Effector CD4-positive, alpha-beta T cell (primary cell): Measurements from ENCODE around the gene FAM50A.

ENCODE experiments used
- DNase-seq: peaks from one replicate; pipeline ENCODE4 v3.0.0-alpha.2; 2020

The FAM50A gene

DNA sequence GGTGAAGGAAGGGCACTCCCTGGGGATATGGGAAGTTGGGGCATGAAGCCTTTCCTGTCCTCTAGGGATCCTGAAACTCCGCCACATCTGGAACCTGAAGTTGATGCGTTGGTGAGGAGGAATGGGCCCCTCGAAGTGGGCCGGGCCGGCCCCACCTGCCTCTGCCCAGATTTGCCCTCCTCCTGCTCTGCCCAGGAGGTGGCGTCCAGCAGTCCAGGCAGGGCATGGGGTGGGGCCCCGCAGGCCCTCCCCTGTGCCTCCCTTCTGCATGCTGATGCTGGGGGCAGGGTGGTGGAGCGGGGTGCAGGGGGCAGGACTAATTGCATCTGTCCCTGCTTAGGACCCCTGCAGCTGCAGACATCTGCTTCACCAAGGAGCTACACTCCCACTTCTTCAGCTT, 30.8 kb upstream of the FAM50A start:
- DNase-seq: no peak

- DNase-seq: no peak
Measured at GRCh38 chrX:154417157-154417556, 26.8 kb upstream of the FAM50A start.

GRCh38 chrX:154419189-154419588, 24.8 kb upstream of the FAM50A start:
- DNase-seq: no peak

- no peak for DNase-seq
Measured at GRCh38 chrX:154419688-154420401, 24.1 kb upstream of the FAM50A start.

- no peak for DNase-seq
Measured at GRCh38 chrX:154420402-154420756, 23.6 kb upstream of the FAM50A start.

- DNase-seq: no peak
Measured at GRCh38 chrX:154426916-154427770, 16.8 kb upstream of the FAM50A start.

- DNase-seq: peak; percentile 79
Measured at GRCh38 chrX:154428176-154429171, 15.5 kb upstream of the FAM50A start, which contains the start of gene ATP6AP1. Gene ATP6AP1 (plus strand): TSS chrX:154428677. CDS start chrX:154428693, 16 bp downstream.

DNA sequence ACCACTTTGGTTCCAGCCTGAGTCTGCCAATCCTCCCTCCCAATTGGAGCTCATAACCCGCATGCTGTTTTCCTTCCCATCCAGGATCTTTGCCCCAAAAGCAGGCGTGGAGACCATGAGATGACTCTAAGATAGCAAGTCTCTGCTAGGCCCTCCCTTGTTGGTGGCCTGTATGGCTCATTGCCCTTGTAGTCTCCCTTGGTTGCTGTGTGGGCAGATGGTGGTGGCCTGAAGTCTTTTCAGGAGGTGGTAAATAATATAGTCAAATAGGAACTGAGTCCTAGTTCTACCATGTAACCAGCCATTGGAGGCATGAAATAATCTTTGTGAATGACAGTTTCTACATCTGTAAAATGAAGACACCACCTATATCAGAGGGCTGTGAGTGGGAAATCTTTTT, 14.2 kb upstream of the FAM50A start:
- no peak for DNase-seq

DNA sequence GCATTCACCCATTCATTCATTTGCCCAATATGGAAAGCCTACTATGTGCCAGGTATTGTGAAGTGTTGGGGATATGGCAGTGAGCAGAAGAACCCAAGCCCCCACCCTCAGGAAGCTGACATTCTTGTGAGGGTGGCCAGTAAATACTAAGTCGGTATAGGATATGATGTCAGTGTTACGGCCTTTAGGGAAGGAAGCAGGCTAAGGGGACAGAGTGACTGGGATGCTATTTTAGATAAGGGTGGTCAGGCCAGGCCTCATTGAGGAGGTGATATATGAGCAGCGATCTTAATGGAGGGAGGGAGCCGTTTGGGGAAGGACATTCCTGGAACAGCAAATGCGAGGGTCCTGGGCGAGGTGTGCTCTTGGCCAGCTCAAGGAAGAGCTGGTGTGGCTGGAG, 13.5 kb upstream of the FAM50A start:
- DNase-seq: no peak

- no peak for DNase-seq
Measured at GRCh38 chrX:154430916-154431315, 13.0 kb upstream of the FAM50A start.

DNA sequence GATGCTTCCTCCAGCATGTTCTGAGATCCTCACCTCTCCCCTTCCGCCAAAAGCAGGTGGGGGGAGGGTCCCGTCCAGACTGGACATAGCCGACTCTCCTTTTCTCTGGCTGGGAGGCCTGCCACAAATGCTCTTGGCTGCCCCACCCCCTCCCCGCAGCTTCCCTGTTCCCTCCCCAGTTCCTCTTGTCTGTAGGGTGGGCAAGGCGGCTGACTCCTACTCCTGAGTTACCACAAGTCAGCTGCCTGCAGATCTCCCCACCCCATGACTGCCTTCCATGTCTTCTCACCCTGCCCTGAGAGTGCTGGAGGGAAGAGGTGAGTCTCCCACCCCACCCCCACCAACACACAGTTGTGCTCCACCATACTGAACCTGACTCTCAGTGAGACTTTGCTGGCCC, 12.6 kb upstream of the FAM50A start:
- DNase-seq: no peak

GRCh38 chrX:154432210-154432609, 11.7 kb upstream of the FAM50A start:
- no peak for DNase-seq

- DNase-seq: no peak
Measured at GRCh38 chrX:154433605-154434004, 10.3 kb upstream of the FAM50A start.

GRCh38 chrX:154434394-154435168, 9.4 kb upstream of the FAM50A start:
- DNase-seq: no peak

DNA sequence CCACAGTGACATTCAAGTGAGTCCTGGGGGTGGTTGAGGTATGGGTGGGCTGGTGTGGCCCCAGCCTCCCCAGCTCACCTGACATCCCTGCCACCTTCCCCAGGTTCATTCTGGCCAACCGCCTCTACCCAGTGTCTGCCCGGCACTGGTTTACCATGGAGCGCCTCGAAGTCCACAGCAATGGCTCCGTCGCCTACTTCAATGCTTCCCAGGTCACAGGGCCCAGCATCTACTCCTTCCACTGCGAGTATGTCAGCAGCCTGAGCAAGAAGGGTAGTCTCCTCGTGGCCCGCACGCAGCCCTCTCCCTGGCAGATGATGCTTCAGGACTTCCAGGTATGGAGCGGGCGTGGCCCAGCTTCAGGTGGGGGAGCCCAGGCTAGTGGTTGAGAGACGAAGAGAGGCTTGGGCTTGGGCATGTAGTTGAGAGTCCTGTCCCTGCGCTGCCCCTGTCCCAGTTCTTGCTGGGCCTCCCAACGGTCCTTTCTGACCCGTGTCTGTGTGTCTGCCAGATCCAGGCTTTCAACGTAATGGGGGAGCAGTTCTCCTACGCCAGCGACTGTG, 8.7 kb upstream of the FAM50A start:
- DNase-seq: no peak

DNA sequence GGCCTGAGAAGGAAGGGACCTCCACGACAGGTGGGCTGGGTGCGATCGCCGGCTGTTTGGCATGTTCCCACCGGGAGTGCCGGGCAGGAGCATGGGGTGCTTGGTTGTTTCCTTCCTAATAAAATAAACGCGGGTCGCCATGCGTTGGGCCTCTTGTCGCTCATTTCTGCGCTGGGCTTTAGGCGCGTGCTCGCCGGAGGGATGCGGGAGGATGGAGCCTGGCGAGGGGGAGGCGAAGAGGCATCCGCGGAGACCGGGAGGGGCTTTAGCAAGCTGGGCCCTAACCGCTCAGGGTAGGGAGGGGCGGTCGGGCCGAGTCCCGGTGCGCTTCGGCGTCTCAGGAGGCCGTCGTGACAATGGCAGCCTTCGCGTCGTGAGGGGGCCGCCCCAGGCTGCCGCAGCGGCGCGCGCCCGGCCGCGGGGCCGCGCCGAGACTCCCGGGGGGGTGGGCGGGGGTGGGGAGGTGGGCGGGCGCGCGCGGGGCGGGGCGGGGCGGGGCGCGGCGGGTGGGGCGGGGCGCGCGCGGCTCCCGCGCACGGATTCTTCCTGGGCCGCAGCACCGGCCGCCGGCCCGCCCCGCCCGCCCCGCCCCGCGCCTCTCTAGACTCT, 7.5 kb upstream of the FAM50A start:
- DNase-seq: peak; percentile 40

- DNase-seq: peak; percentile 47
Measured at GRCh38 chrX:154436983-154437752, 6.8 kb upstream of the FAM50A start, which contains the start of gene GDI1. Gene GDI1 (plus strand): TSS chrX:154437154. CDS start chrX:154437255, 101 bp downstream.

- no peak for DNase-seq
Measured at GRCh38 chrX:154437971-154438893, 5.7 kb upstream of the FAM50A start.

- no peak for DNase-seq
Measured at GRCh38 chrX:154439841-154440240, 4.1 kb upstream of the FAM50A start.
